H7 (cell line): ENCODE measurements around the gene ADAMTSL1. TPM values are rescaled to one million over a fixed set of nuclear protein-coding genes. Genes with fewer than 3 reads are reported as not detected.
A peak's percentile ranks its signal among the peaks of the same experiment; 100 is the strongest.

Source experiments
- DNase-seq: peaks from one replicate; pipeline ENCODE4 v3.0.0; 2012
- H3K27me3 ChIP-seq: 2 replicates; pipeline ENCODE4 v1.6.0; 2011; ENCODE audit warnings: mild to moderate bottlenecking, low read length; ENCODE audit not compliant: control insufficient read depth, insufficient read depth
- H3K36me3 ChIP-seq: replicated peaks from 2 replicates; pipeline ENCODE4 v1.5.1; 2011; ENCODE audit warnings: low read length; ENCODE audit not compliant: control insufficient read depth, insufficient read depth
- H3K4me3 ChIP-seq: 2 replicates; pipeline ENCODE4 v1.5.1; 2011; ENCODE audit warnings: low read depth, mild to moderate bottlenecking, control low read depth, low read length, moderate library complexity; ENCODE audit not compliant: insufficient read depth
- total RNA-seq: library from RNA; depleted of rRNA; stranded (reverse); fragments of >200 nt; shearing (Covaris generic); gene quantifications from 2 replicates; pipeline ENCODE4 v1.2.3, GENCODE V29; 2014

The ADAMTSL1 gene
- total RNA-seq, 1 experiment from 2014 or later = 1.8 TPM

GRCh38 chr9:18585996-18586395, 112.0 kb downstream of the ADAMTSL1 start:
- H3K27me3 ChIP-seq = no peaks in the 10 kb centered on the region
- DNase-seq = no peak
- no peaks in the 10 kb centered on the region for H3K36me3 ChIP-seq
- H3K4me3 ChIP-seq = no peak overlapping the region

- no peaks in the 10 kb centered on the region for H3K36me3 ChIP-seq
- H3K27me3 ChIP-seq = no peaks in the 10 kb centered on the region
- no peak for DNase-seq
Measured at GRCh38 chr9:18588002-18588401, 114.0 kb downstream of the ADAMTSL1 start.

DNA sequence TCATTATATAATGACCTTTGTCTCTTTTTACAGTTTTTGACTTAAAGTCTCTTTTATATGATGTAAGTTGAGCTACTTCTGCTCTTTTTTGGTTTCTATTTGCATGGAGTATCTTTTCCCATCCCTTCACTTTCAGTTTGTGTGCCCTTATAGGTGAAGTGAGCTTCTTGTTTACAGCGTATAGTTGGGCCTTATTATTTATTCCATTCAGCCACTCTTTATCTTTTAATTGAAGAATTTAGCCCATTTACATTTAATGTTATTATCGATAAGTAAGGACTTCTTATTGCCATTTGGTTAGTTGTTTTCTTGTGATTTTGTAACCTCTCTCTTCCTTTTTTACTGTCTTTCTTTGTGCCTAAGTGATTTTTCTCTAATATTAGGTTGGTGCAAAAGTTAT, 117.3 kb downstream of the ADAMTSL1 start:
- Histone ChIP-seq H3K27me3 (no peaks in the 10 kb centered on the region), H3K4me3 (no peak overlapping the region), H3K36me3 (no peaks in the 10 kb centered on the region)
- DNase-seq = no peak

More at GRCh38 chr9:18588002-18588401, 114.0 kb downstream of the ADAMTSL1 start:
- H3K4me3 ChIP-seq = no peak overlapping the region

- H3K4me3 ChIP-seq = no peak overlapping the region
Measured at GRCh38 chr9:18594837-18595236, 120.9 kb downstream of the ADAMTSL1 start.

GRCh38 chr9:18595597-18595996, 121.6 kb downstream of the ADAMTSL1 start:
- Histone ChIP-seq H3K36me3 (no peaks in the 10 kb centered on the region), H3K4me3 (no peak overlapping the region), H3K27me3 (no peaks in the 10 kb centered on the region)
- DNase-seq = no peak

More at GRCh38 chr9:18594837-18595236, 120.9 kb downstream of the ADAMTSL1 start:
- H3K36me3 ChIP-seq = no peaks in the 10 kb centered on the region
- H3K27me3 ChIP-seq = no peaks in the 10 kb centered on the region
- no peak for DNase-seq

GRCh38 chr9:18596920-18597319, 123.0 kb downstream of the ADAMTSL1 start:
- DNase-seq = no peak
- H3K4me3 ChIP-seq = no peak overlapping the region
- no peaks in the 10 kb centered on the region for H3K27me3 ChIP-seq
- H3K36me3 ChIP-seq = no peaks in the 10 kb centered on the region

DNA sequence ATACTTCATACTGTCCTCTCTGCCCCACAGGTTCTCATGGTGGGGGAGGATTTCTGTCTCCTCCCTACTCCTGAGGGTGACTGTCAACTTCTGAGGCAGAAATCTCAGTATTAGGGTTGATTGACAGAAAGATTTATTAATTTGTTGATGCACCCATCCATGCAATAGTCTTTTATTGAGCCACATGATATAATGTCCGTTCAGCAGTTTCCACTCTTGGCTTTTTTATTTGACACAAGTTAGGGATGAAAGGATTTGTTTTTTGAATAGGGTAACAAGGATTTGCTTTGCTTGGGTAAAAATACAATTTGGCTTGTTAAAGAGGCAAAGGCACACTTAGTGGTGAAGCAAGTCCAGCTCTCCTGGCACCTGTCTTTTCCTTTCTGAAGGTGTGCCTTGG, 125.0 kb downstream of the ADAMTSL1 start:
- Histone ChIP-seq H3K27me3 (no peaks in the 10 kb centered on the region), H3K4me3 (no peak overlapping the region), H3K36me3 (no peaks in the 10 kb centered on the region)
- no peak for DNase-seq

DNA sequence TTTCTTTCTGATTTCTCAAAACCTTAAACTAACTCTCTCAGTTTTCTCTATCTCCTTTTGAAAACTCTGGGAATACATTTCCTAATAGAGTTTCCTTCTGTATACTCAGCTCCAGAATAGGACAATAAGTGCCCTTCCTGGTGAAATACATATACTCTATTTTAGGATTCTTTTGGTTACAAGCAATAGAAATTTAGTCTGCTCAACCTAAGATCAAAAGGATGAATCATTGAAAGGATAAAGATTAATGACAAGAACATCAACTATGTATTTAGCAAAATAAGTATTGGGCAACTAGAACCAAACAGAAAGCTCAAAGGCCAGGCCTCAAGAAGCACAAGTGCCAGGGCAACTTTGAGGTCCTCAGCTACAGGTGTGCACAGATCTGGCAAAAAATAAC, 127.1 kb downstream of the ADAMTSL1 start:
- DNase-seq = no peak
- no peaks in the 10 kb centered on the region for H3K27me3 ChIP-seq
- no peak overlapping the region for H3K4me3 ChIP-seq
- no peaks in the 10 kb centered on the region for H3K36me3 ChIP-seq

DNA sequence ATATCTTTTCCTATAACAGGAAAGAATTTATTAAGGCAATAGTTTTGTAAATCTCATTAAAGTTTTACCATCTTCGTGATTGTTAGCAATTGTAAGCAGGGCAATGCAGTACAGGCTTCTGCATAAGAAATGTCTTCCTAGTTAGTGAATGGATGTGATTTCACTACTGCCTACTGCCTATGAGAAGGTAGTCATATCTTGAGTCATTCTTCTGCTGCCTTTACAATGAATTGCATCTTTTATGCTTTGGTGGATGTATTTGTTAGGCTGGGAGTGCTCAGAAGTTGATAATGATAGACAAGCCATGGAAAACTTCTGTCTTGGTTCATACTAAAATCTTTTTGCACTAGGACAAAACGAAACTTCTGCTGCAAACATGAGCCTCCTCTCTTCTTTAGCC, 128.0 kb downstream of the ADAMTSL1 start:
- H3K4me3 ChIP-seq = no peak overlapping the region
- H3K27me3 ChIP-seq = no peaks in the 10 kb centered on the region
- no peak for DNase-seq
- no peaks in the 10 kb centered on the region for H3K36me3 ChIP-seq

- no peaks in the 10 kb centered on the region for H3K27me3 ChIP-seq
- H3K4me3 ChIP-seq = no peak overlapping the region
- DNase-seq = no peak
- no peaks in the 10 kb centered on the region for H3K36me3 ChIP-seq
Measured at GRCh38 chr9:18604767-18605730, 131.1 kb downstream of the ADAMTSL1 start.

DNA sequence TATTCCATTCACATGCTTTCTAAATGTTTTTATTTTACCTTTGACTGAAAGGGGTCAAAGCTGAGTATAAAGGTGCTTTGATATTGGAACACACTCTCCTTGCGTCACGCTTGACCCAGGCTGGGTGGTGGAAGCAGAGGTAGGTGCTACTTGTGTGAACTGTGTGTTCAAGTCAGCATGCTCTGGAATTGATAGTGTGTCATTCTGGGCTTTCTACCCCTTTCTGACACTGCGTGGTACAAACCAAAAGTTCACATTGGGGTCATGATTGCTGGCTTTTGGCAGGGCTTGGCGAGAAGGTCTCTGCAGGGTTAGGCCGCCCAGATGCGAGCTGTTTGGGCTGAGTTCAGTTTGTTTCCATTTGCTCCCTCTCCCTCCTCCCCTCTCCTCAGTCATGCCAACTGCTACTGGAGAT, 131.8 kb downstream of the ADAMTSL1 start:
- no peaks in the 10 kb centered on the region for H3K36me3 ChIP-seq
- DNase-seq = no peak
- no peaks in the 10 kb centered on the region for H3K27me3 ChIP-seq
- no peak overlapping the region for H3K4me3 ChIP-seq

DNA sequence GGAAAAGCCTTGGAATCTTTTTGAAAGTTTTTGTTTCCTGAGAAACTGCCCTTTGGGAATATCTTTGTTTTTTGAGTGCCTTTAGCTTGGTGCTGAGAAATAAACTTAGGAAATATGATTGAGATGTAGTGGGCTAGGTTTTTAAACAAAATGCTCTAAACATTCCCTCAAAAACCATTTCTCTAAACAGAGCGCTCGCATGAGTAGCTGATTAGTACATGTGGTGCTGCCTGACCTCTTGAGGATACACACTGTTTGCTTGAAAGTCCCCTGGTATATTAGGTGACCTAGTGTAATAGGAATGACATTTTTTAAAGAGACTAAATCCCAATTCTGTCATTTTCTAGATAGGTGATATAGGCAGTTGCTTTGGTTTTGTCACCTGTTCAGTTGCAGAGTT, 132.3 kb downstream of the ADAMTSL1 start:
- DNase-seq = no peak
- no peaks in the 10 kb centered on the region for H3K27me3 ChIP-seq
- no peaks in the 10 kb centered on the region for H3K36me3 ChIP-seq
- no peak overlapping the region for H3K4me3 ChIP-seq

- no peaks in the 10 kb centered on the region for H3K27me3 ChIP-seq
- H3K36me3 ChIP-seq = no peaks in the 10 kb centered on the region
- peak; percentile 20 for DNase-seq
- no peak overlapping the region for H3K4me3 ChIP-seq
Measured at GRCh38 chr9:18606846-18607245, 132.9 kb downstream of the ADAMTSL1 start.

- Histone ChIP-seq H3K4me3 (no peak overlapping the region), H3K36me3 (no peaks in the 10 kb centered on the region), H3K27me3 (no peaks in the 10 kb centered on the region)
- no peak for DNase-seq
Measured at GRCh38 chr9:18608371-18608770, 134.4 kb downstream of the ADAMTSL1 start.

DNA sequence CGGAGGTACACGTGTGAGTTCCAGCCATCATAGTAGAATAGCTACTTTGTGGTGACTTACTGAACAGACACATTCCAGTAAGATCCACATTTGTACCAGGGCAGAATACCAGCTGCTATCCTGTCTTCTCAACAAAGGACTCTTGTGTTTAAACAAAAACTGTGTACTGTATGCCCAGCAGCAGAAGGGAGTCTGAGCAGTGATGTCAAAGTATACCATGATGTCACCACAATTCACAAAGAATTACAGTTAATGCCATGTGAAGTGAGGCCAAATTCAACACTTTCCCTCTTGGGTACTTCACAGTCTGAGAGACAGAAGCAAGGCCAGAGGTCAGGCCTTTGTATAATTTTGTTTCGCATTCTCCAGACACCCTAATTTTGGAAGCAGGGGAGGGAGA, 137.0 kb downstream of the ADAMTSL1 start:
- no peaks in the 10 kb centered on the region for H3K27me3 ChIP-seq
- no peaks in the 10 kb centered on the region for H3K36me3 ChIP-seq
- no peak for DNase-seq
- H3K4me3 ChIP-seq = no peak overlapping the region
